Ovary (tissue), 9 donors: ENCODE data around the gene OLFM1. TPM values are rescaled to one million over a fixed set of nuclear protein-coding genes. Genes with fewer than 3 reads are reported as not detected.

Experiments
- DNase-seq, 5 donors: peaks; one replicate each; pipeline ENCODE4 v3.0.0-alpha.2; 2019 to 2020
- H3K27ac ChIP-seq, 2 donors: fragments of 200-600 bp; one replicate each; pipeline versions ENCODE4 v1.5.1 to v1.8.0; 2019 to 2022
- H3K27me3 ChIP-seq: fragments of 200-600 bp; one replicate; pipeline ENCODE4 v1.8.0; 2022
- H3K36me3 ChIP-seq: fragments of 200-600 bp; sonication (generic); one replicate; pipeline ENCODE4 v1.5.1; 2019
- H3K4me1 ChIP-seq: one replicate; pipeline ENCODE4 v1.8.1; 2013; ENCODE audit warnings: mild to moderate bottlenecking, moderate library complexity; ENCODE audit not compliant: insufficient read depth
- H3K4me3 ChIP-seq: fragments of 200-600 bp; sonication (generic); one replicate; pipeline ENCODE4 v1.5.1; 2017
- H3K9me3 ChIP-seq, 2 donors: fragments of 200-600 bp in 1 of 2; sonication (generic) in 1 of 2; one replicate each; pipeline versions ENCODE4 v1.5.1 to v1.8.1; 2013 to 2019; ENCODE audit warnings: mild to moderate bottlenecking in 1 of 2, moderate library complexity in 1 of 2
- EP300 ChIP-seq: sonication (generic); formaldehyde crosslinking; IDR thresholded peaks from one replicate; pipeline ENCODE4 v1.6.1; 2017; ENCODE audit warnings: antibody characterized with exemption
- POLR2A ChIP-seq: fragments of 450-650 bp; IDR thresholded peaks from one replicate; pipeline ENCODE4 v1.6.1; 2017; ENCODE audit warnings: antibody characterized with exemption, mild to moderate bottlenecking, moderate library complexity
- WGBS, 3 donors: extraction: QIAGEN DNeasy Blood & Tissue Kit in 1 of 3; methylation state at CpG; one replicate each; pipeline versions ENCODE4 v1.1.5 to v1.1.7; 2013 to 2017; 5-methylcytosine and 5-hydroxymethylcytosine counted together
- intact Hi-C, 4 donors: fragments of 100-400 bp; cut with DNase I; formaldehyde crosslinking; loops; one replicate each; pipeline versions ENCODE4 v1.11.0 to v1.15.1; 2022 to 2023
- polyA plus RNA-seq, 2 donors: library from polyadenylated mRNA; stranded (reverse); fragments of 200-250 nt in 1 of 2; fragments of 350-450 nt in 1 of 2; fragmentation: Illumina TruSeq in 1 of 2; extraction: RNeasy Lipid Tissue Mini Kit (QIAGEN cat#74804) in 1 of 2; gene quantifications; one replicate each; pipeline ENCODE4 v1.2.3, GENCODE V29; 2013 to 2014
- total RNA-seq, 7 donors: library from RNA; depleted of rRNA in 2 of 7; stranded (reverse); fragments of >200 nt in 2 of 7; fragmentation: NEBNext Ultra II Directional in 3 of 7; extraction: Animal tissue kit (Norgen Biotek cat#: 25700) in 3 of 7; gene quantifications; one replicate each; pipeline versions ENCODE4 v1.1.0 to v1.2.4, GENCODE V29; 2016 to 2023
- TF ChIP-seq, protein P1 (sequence below), 3 donors: fragments of 450-650 bp in 2 of 3; fragments of 200-600 bp in 1 of 3; IDR thresholded peaks; one replicate each; pipeline versions ENCODE4 v1.5.1 to v1.8.0; 2016 to 2022; ENCODE audit warnings: antibody characterized with exemption in 3 of 3, mild to moderate bottlenecking in 1 of 3
- donor health status: DM: no; HTN: no; CAD: no; lungs with moderate emphysema.
- donor health status: DM: no; HTN: no; CAD: no.
- donor health status: Bipolar disorder and iron deficiency.
- donor health status: DM: yes; HTN: yes; CAD: no.
- donor health status: DM: no; HTN: no; CAD: no.
- donor health status: DM: yes; HTN: yes; CAD: no.

The OLFM1 gene
- total and polyA plus RNA-seq, 9 donors = 6.5 to 40.0 (median 19.9) TPM

DNA sequence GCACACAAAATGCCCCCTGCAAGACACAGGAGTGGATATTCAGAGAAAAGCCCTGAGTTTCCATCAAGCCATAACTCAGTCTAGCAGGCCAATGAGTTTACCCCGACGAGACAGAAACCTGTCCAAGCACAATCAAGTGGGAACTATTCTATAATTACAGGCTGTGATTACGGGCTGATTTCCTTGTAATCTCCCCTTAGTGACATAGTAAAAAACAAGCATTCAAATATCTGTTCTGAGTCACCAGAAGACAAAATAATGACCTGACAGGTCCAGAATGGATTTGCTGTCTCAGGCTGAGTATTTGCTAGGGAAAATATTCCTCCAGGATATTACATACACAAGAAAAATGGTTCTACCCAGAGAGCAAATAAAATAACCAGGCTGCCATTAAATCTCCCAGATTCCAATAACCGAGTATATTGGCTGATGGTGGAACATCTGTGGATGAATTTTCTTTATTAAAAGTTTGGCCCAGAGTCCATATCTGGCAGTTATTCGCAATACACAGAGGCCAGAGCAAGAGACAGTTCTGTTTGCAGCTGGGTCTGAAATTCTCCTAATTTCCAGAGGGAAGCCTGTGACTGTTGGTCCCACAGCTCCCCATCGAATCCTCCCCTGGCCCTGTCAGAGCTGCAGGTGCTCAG lies 35.8 kb downstream of the OLFM1 start:
- no peak overlapping the region for H3K4me3 ChIP-seq
- H3K36me3 ChIP-seq = no peaks in the 10 kb centered on the region
- DNase-seq = no peak
- TF ChIP-seq, protein P1, sequence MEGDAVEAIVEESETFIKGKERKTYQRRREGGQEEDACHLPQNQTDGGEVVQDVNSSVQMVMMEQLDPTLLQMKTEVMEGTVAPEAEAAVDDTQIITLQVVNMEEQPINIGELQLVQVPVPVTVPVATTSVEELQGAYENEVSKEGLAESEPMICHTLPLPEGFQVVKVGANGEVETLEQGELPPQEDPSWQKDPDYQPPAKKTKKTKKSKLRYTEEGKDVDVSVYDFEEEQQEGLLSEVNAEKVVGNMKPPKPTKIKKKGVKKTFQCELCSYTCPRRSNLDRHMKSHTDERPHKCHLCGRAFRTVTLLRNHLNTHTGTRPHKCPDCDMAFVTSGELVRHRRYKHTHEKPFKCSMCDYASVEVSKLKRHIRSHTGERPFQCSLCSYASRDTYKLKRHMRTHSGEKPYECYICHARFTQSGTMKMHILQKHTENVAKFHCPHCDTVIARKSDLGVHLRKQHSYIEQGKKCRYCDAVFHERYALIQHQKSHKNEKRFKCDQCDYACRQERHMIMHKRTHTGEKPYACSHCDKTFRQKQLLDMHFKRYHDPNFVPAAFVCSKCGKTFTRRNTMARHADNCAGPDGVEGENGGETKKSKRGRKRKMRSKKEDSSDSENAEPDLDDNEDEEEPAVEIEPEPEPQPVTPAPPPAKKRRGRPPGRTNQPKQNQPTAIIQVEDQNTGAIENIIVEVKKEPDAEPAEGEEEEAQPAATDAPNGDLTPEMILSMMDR (IDR thresholded peaks at IDR 0.05) = no peak
- no peak for TF ChIP-seq EP300
- TF ChIP-seq POLR2A = no peak
- WGBS, 3 donors = 66 to 72% (median 67%) methylated on average over 6 of the region's 6 CpGs
- no peaks in the 10 kb centered on the region for H3K27me3 ChIP-seq
- no peaks in the 10 kb centered on the region for H3K4me1 ChIP-seq
- no peak overlapping the region for H3K27ac ChIP-seq
- intact Hi-C loops = no loop called here
- no peaks in the 10 kb centered on the region for H3K9me3 ChIP-seq

DNA sequence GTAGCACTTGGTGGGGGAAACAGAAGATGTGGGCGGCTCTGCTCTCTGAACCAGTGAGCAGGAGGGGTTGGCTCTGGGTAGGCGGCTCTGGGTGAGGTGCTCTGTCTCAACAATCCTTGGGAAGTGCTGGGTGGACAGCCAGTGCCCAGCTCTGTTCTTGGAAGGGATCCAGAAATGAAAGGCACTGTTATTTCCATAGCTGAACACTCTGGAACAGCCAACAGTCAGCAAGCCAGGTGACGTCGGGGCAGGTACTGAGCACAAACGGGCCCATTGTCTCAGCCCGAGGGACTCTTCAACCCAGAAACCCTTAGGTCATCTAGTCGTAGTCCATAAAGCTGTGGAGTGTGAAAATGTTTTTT lies 36.3 kb downstream of the OLFM1 start:
- Histone ChIP-seq H3K9me3 (no peaks in the 10 kb centered on the region), H3K27ac (no peak overlapping the region), H3K4me3 (no peak overlapping the region), H3K4me1 (no peaks in the 10 kb centered on the region), H3K36me3 (no peaks in the 10 kb centered on the region), H3K27me3 (no peaks in the 10 kb centered on the region)
- 71 to 77% (median 75%) methylated on average over 7 of the region's 7 CpGs for WGBS, 3 donors
- intact Hi-C loops = no loop called here
- TF ChIP-seq, protein P1 (IDR thresholded peaks at IDR 0.05) = no peak
- TF ChIP-seq POLR2A (no peak), EP300 (no peak)
- DNase-seq = no peak

DNA sequence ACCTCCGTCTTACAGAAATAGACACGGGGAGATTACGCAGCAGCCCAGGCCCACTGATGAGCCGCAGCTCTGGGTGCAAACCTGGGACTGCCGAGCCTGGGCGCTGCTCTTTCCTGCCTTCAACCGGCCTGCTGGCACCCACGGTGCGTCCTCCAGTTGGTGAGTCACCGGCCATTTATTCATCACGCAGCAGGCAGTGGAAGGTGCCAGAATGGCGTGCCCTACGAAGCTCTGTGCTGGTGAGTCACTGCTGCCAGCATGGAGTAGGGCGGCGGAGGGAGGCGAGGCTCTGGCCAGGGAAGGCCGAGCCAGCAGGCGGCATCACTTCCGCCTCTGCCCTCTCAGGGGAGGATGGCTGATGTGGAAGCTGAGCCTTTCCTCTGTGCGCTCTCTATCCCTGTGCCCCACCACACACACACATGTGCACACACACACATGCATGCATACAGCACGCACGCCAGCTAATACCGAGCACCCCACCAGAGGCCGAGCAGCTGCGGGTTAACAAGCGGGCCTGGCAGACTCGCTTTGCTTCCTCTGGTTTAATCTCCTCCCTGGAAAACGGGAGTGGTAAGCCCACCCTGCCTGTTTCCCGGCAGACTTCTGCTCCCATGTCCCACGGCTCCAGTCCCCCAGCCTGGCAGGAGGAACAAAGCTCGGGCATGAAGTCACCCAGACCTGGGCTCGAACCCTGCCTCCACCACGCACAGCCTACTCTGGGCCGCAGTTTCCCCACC lies 39.2 kb downstream of the OLFM1 start:
- intact Hi-C loops = no loop called here

DNA sequence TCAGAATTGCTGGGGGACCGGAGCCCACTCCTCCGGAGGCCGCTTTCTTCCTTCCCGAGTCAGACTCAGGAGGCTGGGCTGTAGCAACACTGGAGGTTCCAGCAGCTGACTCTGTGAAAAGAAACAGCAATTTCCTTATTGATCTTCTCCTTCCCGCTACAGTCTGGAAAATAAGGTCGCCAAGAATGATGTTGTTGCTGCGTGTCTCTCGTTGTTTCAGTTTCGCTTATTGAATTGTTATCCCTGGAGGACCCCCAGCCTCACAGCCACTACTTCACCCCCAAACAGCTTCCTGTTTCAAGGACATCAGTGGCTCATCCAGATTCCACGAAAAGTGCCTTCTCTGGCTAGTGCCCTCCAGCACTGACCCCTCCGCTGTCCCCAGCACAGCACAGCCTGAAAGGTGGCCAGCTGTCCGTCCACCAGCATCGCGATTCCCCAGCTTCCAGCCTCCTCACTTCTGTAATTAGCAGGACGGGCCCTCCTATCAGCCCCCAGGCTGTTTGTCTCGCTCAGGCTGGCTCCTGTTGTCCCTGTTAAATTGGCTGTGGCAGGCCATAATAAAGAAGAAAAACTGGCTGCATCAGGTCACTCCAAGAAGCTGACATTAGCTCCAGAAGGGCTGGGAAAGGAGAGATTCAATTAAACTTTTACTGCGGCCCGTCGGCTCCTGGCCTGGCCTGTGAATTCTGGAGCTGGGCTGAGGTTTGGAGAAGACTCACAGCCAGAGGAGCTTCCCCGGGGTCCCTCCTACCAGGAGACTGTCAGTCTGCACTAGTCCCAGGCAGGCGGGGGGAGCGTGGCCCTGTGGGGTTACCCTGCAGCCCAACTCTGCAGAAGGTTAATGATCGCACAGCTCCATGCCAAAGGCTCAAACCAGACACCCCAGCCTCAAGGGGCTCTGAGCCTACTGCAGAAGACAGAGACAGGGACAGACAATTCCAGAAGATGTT lies 40.5 kb downstream of the OLFM1 start:
- DNase-seq = no peak
- Histone ChIP-seq H3K4me3 (no peak overlapping the region), H3K36me3 (no peaks in the 10 kb centered on the region), H3K4me1 (no peaks in the 10 kb centered on the region), H3K27me3 (no peaks in the 10 kb centered on the region), H3K27ac (no peak overlapping the region), H3K9me3 (no peaks in the 10 kb centered on the region)
- TF ChIP-seq, protein P1 (IDR thresholded peaks at IDR 0.05) = no peak
- no peak for TF ChIP-seq POLR2A
- TF ChIP-seq EP300 = no peak
- intact Hi-C loops = no loop called here
- WGBS, 3 donors = 39 to 54% (median 45%) methylated on average over 23 of the region's 23 CpGs

More for the DNA sequence above, 39.2 kb downstream of the OLFM1 start:
- Histone ChIP-seq H3K27me3 (no peaks in the 10 kb centered on the region), H3K4me3 (no peak overlapping the region), H3K9me3 (no peaks in the 10 kb centered on the region), H3K27ac (no peak overlapping the region), H3K36me3 (no peaks in the 10 kb centered on the region), H3K4me1 (no peaks in the 10 kb centered on the region)
- 77 to 84% (median 80%) methylated on average over 34 of the region's 34 CpGs for WGBS, 3 donors
- TF ChIP-seq POLR2A (no peak), EP300 (no peak)
- TF ChIP-seq, protein P1 (IDR thresholded peaks at IDR 0.05) = no peak
- no peak for DNase-seq
